Activated CD4-positive, alpha-beta T cell treated with anti-CD3 and anti-CD28 coated beads, Interleukin-2, Interleukin-4, amounts not matched to agents 100 ng/mL and 50 ng/mL, durations not matched to agents 16 hours and 8 hours (primary cell): Measurements from ENCODE around the gene SPATA13.

Experiments used
- DNase-seq: peaks from one replicate; pipeline ENCODE4 v3.0.0-alpha.2; 2020; ENCODE audit warnings: low spot score

Gene SPATA13

DNA sequence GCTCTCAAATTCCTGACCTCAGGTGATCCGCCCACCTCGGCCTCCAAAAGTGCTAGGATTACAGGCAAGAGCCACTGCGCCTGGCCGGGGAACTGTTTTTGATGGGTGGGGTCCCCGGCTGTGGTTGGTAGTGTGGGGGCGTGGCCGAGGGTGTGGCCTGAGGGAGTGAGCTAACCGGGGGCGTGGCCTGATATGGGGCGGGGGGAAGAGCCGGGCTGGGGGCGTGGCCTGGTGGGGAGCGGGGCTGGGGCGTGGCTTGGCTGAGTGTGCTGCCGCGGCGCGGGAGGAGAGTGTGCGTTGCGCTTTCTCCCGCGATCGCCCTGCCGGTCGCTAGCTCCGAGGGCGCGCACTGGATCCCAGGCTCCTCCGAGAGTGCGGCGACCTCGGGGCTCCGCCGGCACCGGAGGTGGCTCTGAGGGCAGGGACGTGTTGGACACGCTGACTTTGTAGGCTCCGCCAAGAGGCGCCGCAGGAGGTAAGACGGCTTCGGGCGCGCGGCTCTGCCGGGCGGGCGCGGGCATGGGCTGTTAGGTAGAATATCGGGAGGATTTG, at the start of gene SPATA13:
SPATA13 (plus strand) TSS at position 263 of the 552 bp plus-strand sequence. CDS start 62,210 bp downstream, outside the sequence.
- peak; percentile 94 for DNase-seq

DNA sequence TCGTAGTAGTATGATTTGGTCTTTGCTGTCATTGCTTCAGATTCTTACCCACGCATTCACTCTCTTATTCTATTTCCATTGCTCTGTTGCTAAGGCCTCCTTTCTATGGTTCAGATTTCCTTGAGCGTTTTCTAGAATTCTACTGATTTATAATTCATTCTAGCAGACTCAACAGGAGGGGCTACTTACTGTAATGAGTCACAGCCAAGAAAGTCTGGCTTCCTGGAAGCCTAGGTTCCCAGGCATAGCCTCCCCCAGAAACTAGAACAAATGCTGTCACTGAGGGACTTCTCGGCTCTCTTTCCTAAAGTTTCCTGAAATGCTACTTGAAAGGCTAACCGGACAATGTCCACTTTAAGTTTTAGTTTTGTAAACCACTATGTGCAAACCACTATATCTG, 47.7 kb upstream of the SPATA13 start:
- DNase-seq: no peak

DNA sequence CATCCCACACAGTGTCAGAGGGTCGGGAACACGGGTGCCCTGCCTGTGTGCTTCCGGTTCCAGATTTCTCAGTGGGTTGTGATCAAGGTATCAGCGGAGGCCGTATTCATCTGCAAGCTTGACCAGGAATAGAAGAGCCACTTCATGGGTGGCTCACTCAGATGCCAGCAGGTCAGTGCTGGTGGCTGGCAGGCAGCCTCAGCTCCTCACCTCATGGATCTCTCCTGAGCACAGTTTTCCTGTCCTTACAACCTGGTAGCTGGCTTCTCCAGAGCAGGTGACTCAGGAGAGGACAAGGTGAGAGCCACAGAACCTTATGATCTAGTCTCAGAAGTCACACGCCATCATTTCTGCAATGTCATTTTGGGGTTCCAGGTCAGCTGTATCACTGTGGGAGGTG, 44.8 kb upstream of the SPATA13 start:
- DNase-seq: no peak

DNA sequence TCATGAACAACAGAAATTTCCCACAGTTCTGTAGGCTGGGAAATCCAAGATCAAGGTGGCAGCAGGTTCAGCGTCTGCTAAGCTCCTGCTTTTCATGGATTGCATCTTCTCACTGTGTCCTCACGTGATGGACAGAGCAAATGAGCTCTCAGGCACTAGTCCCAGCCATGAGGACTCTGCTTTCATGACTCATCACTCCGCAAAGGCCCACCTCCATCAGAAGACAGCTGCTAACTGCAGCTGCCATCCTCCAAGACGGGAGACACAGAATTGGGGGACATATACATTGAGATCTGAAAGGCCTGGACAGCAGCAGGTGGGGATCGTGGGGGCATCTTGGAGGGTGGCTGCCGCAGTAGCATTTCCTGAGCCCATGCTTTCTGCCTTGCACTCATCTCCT, 44.4 kb upstream of the SPATA13 start:
- DNase-seq: no peak

DNA sequence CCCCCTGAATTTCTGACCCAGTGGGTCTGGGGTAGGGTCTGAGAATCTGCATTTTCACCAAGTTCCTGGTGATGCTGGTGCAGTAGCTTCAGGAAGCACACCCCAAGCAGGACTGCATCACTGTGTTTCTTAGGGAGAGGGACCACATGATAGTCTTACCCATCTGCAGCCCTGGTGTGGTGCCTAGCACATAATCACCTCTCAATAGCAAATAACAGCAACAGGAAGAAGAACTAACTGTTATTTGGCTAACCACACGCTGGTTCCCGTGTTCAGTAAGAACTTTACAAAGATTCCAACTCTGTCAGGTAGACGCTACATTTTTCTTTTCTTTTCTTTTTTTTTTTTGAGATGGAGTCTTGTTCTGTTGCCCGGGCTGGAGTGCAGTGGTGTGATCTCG, 41.9 kb upstream of the SPATA13 start:
- peak; percentile 23 for DNase-seq

DNA sequence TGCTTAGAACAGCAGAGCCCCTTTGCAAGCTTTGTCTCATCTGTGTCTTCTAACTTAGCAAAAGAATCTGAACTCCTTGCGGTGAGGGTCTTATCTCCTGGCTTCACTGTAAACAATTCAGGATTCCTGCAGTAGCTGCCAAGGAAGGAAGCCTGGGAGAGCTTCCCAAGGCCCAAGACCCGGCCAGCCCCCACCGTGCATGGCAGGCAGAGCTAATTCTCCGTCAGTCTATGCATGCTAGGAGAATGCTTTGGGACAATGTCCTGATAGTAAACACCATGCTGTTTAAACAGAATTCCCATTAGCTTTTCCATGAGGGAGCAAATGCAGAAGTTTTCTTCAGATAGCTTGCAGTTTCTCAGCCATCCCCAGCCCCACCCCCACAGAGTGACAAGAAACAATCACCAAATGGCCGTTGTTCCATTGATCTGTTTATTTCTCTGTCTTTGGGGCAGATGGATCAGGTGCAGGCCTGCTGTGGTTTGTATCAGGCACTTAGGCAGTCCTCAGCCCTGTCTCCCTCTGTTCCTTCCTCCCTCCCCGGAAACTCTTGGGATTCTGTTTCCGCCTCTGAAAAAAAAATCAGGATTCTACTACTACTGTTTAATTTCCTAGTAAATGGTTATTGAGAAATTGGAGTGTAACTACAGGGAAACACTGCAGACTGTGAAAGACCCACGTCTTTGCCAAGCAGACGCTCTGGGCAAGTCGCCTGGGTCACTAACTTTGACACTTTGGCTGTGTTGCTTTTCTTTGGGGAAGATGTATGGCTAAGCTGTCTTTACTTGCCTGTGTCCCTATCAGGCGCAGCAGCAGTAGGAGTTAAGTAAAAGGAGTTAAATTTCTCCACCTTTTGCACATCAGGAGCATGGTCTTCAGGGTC, 40.7 kb upstream of the SPATA13 start:
- no peak for DNase-seq

DNA sequence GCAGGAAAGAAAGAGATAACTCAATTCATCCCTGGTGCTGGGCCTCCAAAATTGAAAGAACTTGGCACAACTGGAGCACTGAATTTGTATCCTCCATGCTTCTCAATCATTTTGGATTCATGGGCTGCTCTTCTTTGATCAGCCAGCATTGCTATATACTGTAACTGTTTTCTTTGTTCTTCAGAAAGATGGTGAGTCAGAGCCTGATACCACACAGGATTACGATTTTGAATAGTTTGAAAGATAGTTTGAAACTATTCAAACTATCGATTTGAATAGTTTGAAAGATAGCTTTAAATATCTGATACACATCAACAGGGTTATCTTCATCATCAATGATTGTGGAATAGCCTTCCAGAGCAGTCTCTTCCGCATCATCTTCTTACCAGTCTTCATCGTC, 38.5 kb upstream of the SPATA13 start:
- DNase-seq: peak; percentile 78

DNA sequence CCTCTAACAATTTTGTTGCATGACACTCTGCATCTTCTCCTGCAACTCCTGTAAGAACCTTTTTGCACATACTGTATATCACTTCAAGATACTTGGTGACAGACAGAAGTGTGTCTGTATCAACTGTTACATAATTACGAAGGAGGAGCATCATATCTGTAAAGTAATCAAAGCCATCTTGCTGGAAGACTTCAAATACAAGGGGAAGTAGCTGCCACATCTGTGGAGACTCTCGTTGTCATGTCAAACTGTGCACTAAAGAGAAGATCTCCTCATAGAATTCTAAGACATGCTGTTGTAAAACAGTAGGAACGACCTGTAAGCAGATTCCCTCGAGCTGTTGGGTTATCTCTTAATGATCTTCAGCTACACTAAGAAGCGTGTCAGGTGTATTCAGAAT, 38.0 kb upstream of the SPATA13 start:
- peak; percentile 22 for DNase-seq

DNA sequence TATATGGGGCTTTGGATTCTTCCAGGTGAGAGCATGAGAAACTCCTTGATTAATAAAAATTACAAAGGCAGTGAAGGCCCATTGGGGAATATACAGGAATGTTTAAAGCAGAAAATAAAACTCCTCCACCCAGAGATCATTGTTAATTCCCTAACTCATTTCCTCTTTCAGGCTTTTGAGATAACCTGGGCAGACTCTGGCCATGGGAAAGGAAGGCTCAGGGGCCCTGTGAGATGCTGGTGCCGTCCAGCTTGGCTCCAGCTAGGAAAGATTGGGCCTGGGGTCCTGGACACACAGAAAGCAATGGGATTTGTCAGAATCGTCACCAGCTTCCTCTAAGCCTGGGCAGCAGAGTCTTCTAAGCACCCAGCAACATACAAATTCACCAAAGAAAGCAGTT, 36.8 kb upstream of the SPATA13 start:
- no peak for DNase-seq

DNA sequence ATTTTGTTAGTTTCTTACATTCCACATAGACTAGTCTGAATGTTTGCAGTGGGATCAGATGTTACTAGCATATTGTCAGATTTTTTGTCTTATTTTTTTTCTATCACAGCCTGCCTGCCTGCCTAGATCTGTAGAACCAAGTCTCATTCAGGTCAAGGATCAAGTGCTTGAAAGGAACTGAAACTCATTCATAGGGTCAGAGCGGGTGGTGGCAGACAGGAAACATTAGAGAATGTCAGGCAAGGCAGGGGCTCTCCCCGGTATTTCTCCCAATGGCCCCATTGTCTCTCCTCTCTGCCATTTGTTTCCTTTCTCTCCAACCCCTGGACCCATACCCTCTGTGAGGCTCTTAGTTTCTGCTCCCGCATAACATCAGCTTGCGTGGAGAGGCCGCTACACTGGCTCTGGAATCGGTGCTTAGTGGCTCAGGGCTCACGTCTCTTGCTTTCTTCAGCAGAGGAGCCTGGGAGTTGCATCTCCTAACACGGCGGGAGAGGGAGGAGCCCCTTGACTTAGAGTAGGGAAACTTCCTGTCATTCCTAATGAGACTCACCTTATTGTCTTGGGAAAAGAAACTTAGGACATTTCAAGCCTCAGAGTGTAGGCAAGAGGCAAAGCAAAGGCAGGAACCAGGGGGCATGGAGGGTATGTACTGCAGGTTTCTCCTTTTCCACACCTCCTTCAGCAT, 35.6 kb upstream of the SPATA13 start:
- DNase-seq: peak; percentile 22

DNA sequence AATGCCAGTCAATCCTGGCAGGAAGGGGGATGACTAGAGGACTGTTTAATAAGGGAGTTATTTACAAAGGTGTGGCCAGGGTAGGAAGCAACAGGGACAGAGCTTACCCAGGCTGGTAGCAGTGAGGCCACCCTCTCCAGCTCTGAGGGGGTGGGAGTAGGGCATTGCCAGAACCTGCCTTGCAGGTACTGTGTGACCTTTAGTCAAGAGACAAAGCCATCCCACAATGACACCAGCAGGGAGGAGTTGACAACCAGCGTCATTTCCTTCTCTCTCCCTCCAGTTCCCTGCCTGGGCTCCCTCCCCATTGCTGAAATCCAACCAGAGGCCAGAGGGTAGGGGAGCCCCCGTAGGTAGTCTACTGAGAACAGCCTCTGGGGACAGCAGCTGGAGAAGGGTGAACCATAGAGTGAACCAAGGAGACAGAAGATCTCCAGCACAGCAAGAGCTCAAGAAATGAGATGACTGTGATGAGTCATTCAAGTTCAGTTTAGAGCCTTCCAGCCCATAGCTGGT, 33.3 kb upstream of the SPATA13 start:
- peak; percentile 80 for DNase-seq

DNA sequence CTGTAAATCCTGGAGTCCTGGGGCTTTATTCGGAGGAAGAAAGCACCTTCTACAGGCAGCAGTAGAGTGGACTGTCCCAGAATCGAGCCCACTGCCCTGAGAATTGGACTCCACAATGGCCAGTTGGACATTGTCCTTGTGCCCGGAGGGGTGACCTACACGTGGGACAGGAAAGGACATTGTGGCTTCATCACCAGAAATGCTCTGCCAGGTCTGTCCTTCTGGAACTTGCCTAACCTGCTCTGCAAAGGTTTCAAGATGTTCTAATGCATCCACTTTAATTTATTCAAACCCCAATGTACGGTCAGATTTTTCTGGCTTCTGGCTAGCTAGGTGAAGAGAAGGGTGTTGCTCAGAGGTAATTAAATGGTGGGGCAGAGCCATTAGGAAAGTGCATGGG, 32.4 kb upstream of the SPATA13 start:
- no peak for DNase-seq

DNA sequence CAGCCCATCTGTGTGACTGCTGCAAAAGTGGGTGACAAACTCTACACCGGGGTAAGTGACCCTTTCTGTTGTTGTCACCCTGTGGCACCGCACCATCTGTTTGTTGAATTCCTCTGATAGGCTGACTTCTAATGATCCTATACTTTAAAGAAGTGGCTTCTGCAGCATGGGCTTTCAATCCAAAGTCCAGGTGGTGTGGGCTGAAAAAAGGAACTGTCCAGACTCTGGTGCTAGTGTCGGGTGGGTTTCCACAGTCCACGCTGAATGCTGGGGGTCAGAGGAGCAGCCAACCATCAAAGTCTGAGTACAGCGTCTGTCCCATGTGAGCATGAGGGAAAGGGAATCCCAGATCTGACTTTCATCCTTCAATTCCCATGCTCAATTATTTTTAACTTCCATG, 31.6 kb upstream of the SPATA13 start:
- DNase-seq: no peak

DNA sequence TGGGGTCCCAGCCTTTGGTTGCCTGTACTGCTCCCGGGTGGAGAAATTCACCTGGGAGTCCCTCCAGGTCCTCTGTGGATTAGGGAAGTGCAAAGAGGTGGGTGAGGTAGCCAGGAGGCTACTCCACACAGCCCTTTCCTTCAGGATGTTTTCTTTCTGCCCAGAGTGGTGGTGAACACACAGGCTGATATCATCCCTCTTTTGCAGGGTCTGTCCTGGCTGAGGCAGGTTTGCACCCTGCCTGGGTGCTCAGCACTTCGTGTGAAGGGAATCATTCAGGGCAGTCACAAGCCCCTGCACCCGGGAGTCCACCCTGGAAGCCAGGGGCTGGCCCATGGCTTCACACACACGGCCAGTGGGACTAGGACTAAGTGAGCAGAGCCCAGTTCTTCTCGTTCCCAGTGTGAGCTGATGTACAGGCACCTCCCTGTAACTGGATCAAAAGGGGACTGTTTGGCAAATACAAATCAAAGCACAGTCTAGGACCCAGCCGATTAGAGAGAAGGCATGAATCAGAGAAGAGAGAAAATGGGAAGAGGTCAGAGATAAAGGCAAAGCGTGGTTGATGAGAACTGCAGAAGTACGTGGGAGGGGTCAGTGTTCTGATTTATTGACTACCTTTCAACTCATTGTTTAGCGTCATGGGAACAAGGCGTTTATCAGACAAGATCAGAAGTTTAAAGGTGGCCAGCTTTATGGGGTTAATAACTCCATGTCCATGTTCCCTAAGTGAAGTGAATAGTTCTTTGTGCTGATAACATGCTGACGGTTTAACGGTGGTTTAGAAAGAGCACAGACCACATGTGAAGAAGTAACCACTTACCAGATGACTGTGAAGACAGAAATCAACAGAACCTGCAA, 30.4 kb upstream of the SPATA13 start:
- DNase-seq: peak; percentile 71

DNA sequence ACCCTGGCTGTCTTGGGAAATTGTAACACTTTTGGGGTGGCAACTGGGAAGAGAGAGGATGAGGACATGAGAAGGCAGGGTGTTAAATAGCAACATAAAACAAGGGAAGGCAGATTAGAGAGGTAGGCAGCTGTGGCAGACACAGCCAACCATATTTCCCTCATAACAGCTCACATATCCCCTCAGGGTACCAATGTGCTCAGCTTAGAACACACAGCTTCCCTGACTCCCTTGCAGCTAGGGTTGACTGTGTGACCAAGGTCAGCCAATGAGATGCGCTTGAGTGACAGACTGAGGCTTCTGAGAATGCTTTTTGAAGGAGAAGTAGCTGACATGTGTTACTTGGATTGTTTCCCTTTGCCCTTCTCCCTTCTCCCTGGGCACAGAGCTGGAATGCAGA, 28.8 kb upstream of the SPATA13 start:
- no peak for DNase-seq

DNA sequence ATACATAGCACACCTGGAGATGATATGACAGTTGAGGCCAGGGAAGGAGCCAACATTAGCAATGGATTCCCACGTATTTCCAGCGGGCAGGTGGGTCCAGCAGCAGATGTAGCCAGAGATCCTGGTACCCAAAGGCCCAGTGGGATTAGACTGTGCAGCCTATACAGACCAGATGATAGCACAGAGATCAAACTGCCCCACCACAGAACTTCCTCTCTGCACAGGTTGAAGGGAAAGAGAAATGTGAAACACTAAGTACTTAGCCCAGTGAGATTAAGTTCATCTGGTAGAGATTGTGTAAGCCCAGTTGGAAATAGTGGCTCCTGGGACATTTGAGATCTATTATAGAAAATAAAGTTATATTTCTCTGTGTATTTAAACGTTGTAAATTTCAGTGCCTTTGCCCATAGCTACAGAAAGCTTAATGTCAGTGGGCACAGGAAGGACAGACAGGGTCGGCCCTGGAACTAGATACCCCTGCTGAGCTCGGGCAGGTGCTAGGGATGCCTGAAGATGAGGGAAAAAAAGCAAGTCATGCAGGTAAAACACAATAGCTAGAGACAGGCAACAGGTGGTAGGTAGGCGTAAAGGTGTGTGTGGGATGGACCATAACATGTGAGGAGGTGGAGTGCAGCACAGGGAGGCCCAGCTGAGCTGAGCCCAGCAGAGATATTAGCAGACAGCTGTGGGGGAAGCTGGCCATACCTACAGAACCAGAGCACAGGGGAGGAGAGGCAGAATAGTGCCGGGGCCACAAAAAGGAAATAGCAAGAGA, 27.3 kb upstream of the SPATA13 start:
- no peak for DNase-seq

DNA sequence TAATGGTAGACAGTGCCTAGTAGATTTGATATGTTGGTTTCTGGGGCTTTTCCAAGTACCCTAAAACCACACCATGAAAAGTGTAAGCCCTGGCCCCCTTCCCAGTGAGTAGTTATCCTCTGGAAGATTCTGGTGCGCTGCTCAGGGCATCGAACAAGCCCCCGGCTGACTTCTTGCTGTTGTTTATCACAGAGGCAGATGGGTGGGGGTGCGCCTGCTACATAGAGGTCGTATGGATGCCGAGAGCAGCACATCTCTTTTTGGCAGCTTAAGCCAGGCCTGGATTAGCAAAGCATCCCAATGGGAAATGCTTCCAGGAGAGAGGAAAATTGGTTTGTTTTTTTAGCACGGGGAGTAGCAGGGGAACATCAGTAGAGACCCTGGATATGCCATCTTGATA, 26.3 kb upstream of the SPATA13 start:
- no peak for DNase-seq

DNA sequence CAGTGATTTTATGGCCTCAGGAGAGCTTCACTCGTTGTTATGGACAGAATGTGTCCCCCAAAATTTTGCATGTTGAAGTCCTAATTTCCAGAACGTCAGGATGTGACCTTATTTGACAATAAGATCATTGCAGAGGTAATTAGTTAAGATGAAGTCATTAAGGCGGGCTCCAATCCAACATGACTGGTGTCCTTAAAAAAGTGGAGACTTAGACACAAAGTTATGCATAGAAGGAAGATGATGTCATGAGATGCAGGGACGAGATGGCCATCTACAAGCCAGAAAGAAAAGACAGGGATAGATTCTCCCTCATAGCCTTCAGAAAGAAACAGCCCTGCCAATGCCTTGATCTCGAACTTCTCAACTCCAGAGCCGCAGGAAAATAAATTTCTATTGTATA, 25.8 kb upstream of the SPATA13 start:
- DNase-seq: no peak

DNA sequence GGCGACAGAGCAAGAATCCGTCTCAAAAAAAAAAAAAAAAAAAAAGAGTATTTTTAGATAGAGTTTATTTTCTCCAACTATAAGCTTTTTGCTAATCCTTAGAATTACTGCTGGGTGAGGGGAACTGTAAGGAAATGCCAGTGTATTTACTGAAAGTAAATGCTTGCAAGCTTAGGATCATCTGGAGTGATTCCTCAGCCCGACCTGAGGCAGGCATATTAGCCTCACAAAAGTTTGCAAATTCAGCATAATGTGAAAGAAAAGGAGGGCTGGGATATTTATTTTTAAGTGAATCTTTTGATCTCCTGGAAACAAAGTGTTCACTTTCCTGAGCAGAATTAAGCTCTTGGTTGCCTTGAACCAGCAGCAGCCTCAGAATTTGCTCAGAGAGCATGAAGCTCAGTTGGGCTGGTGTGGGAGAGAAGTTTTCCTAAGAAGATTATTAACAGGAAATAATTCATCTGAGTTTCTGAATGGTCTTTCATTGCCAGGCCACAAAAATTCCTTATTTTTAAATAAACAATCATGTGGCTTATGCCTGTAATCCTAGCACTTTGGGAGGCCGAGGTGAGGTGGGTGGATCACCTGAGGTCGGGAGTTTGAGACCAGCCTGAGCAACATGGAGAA, 24.7 kb upstream of the SPATA13 start:
- DNase-seq: no peak

DNA sequence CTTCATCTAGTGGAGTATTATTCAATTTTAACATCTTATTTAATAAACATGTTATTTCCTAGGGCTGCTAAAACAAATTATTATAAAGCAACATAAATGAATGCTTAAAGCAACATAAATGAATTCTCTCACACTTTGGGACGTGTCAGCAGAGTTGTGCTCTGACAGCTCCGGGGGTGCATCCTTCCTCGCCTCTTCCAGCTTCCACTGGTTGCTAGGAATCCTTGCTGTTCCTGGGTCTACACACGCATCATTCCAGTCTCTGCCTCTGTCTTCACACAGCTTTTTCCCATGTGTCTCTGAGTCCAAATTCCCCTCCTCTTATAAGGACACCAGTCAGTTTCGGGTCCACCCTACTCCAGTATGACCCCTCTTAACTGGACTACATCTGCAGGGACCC, 21.6 kb upstream of the SPATA13 start:
- no peak for DNase-seq
